OCI-LY3 (cell line): Measurements from ENCODE around the gene ID3.

ENCODE experiments used
- CTCF ChIP-seq: fragments of 200-600, 300-600 bp; sonication (generic); IDR thresholded peaks from 2 replicates; pipeline ENCODE4 v1.5.1; 2014; ENCODE audit warnings: antibody characterized with exemption, low read length, low read depth
- EZH2phosphoT487 ChIP-seq: fragments of 200-600 bp; shearing (Covaris generic); IDR thresholded peaks from 2 replicates; pipeline ENCODE4 v1.6.1; 2018; ENCODE audit warnings: antibody characterized with exemption, mixed run types, low read depth

GRCh38 chr1:23568608-23569383, 9.5 kb upstream of the ID3 start:
- TF ChIP-seq CTCF (no peak), EZH2phosphoT487 (no peak)
